ENCODE results near the gene DRC1. TPM values are rescaled to one million over a fixed set of nuclear protein-coding genes. Genes with fewer than 3 reads are reported as not detected.
"Not testable (repeated sequence)": the region's sequence is repeated elsewhere in the genome, so short reads cannot be mapped to it uniquely, and the experiment has no call there.

DRC1 gene
- polyA plus RNA-seq, 2 of the 4 experiments (the other 2 are of a cell fraction): 0.21 to 0.39 TPM

- H3K9me3 ChIP-seq: no peaks in the 10 kb centered on the region
- TF ChIP-seq RCOR1 (IDR thresholded peaks at IDR 0.05; ENCODE audit: low read depth, low read length) (no peak), RARB (CRISPR knock-in tag; IDR thresholded peaks at IDR 0.05) (no peak), KDM1A (IDR thresholded peaks at IDR 0.05; ENCODE audit: low read depth) (no peak), TP53 (CRISPR knock-in tag; IDR thresholded peaks at IDR 0.05) (no peak), ZC3H11A (IDR thresholded peaks at IDR 0.05) (no peak), HOXB13 (CRISPR knock-in tag; IDR thresholded peaks at IDR 0.05; ENCODE audit: low read depth) (no peak), FOSB (CRISPR knock-in tag; IDR thresholded peaks at IDR 0.05) (no peak), POLR2AphosphoS2 (conservative IDR thresholded peaks at IDR 0.05; ENCODE audit: low read length) (no peak)
- FAIRE-seq: no peak
- no peak overlapping the region for H3K27ac ChIP-seq
- ATAC-seq: no peak
- POLR2A ChIA-PET: no interaction called here
- H3K4me3 ChIP-seq: no peak overlapping the region
- no peak overlapping the region for H3K4me2 ChIP-seq
- DNase-seq (ENCODE audit: low read depth in 1 of 2, low spot score in 1 of 2): no peak
- CTCF ChIA-PET: interaction anchor here (1.7 kb wide), 1 partner anchor 138 kb away, joined by 4 read pairs; no protein-coding TSS in a partner anchor
- WGBS (ENCODE audit: missing lambda C conversion rate): 92% methylated on average over 4 of the region's 4 CpGs
- H3K4me1 ChIP-seq: peaks cover 8% of the 10 kb centered on the region; the same call in 2 of the 3 replicates
Observed at GRCh38 chr2:26364669-26365068, 37.1 kb upstream of the DRC1 start.

- POLR2A ChIA-PET: interaction anchor here (1.5 kb wide), 1 partner anchor 21 kb away, joined by 4 read pairs; the partner anchor contains the start of gene SELENOI
- peak; percentile 59 for FAIRE-seq
- WGBS (ENCODE audit: missing lambda C conversion rate): 89% methylated on average over 5 of the region's 5 CpGs
Observed at GRCh38 chr2:26366957-26367356, 34.8 kb upstream of the DRC1 start.

GRCh38 chr2:26369664-26370063 is 32.1 kb upstream of the DRC1 start:
- H3K4me1 ChIP-seq; ATAC-seq; H3K9me3 ChIP-seq; POLR2A ChIA-PET; H3K27ac ChIP-seq; DNase-seq (ENCODE audit: low read depth in 1 of 2, low spot score in 1 of 2); CTCF ChIA-PET; H3K4me2 ChIP-seq; FAIRE-seq; H3K4me3 ChIP-seq: not testable (repeated sequence)
- no CpG with 5 or more reads among the region's 2 CpGs for WGBS (ENCODE audit: missing lambda C conversion rate)

More at GRCh38 chr2:26366957-26367356, 34.8 kb upstream of the DRC1 start:
- ATAC-seq: no peak
- TF ChIP-seq REST (IDR thresholded peaks at IDR 0.05) (peak; percentile 44; the same call in 1 of the 2 replicates), CHD4 (IDR thresholded peaks at IDR 0.05; ENCODE audit: borderline replicate concordance) (no peak)
- Histone ChIP-seq H3K27ac (no peak overlapping the region), H3K4me2 (no peak overlapping the region), H3K9me3 (no peaks in the 10 kb centered on the region), H3K4me3 (no peak overlapping the region), H3K4me1 (peaks cover 8% of the 10 kb centered on the region; the same call in 2 of the 3 replicates)
- no peak for DNase-seq (ENCODE audit: low read depth in 1 of 2, low spot score in 1 of 2)
- CTCF ChIA-PET: interaction anchor here (1.1 to 1.9 kb wide), 2 partner anchors 157 to 211 kb away, joined by 3 to 7 read pairs; no protein-coding TSS in a partner anchor

- H3K4me2 ChIP-seq; ATAC-seq; FAIRE-seq; CTCF ChIA-PET; H3K4me1 ChIP-seq; POLR2A ChIA-PET; H3K27ac ChIP-seq; H3K4me3 ChIP-seq; H3K9me3 ChIP-seq; DNase-seq (ENCODE audit: low read depth in 1 of 2, low spot score in 1 of 2): not testable (repeated sequence)
- no CpG with 5 or more reads among the region's 31 CpGs for WGBS (ENCODE audit: missing lambda C conversion rate)
Observed at GRCh38 chr2:26370909-26371308, 30.8 kb upstream of the DRC1 start.

GRCh38 chr2:26376799-26377198 is 24.9 kb upstream of the DRC1 start:
- H3K4me3 ChIP-seq: no peak overlapping the region
- no peak overlapping the region for H3K27ac ChIP-seq
- no peak overlapping the region for H3K4me2 ChIP-seq
- TF ChIP-seq NR3C1 (IDR thresholded peaks at IDR 0.05): no peak
- no peak for TF ChIP-seq MAX (IDR thresholded peaks at IDR 0.05)
- no peak for TF ChIP-seq HOXB13 (CRISPR knock-in tag; IDR thresholded peaks at IDR 0.05; ENCODE audit: low read depth)
- H3K9me3 ChIP-seq: no peaks in the 10 kb centered on the region
- no peak for DNase-seq (ENCODE audit: low read depth in 1 of 2, low spot score in 1 of 2)
- ATAC-seq: no peak
- ChIA-PET POLR2A (no interaction called here), CTCF (no interaction called here)
- 78% methylated on average over 1 of the region's 1 CpG for WGBS (ENCODE audit: missing lambda C conversion rate)
- FAIRE-seq: peak; percentile 7
- H3K4me1 ChIP-seq: no peaks in the 10 kb centered on the region
